GDM1 (cell line): Measurements from ENCODE around the gene SP6.

Source experiments
- DNase-seq: peaks from one replicate; lab custom pipeline; 2025; lab: John Stamatoyannopoulos, UW

The SP6 gene

GRCh38 chr17:47831003-47831933 lies 19.7 kb downstream of the SP6 start, which contains the start of the genes LRRC46 and MRPL10:
Gene LRRC46, plus strand, starts transcription at chr17:47831670. Its CDS starts 320 bp downstream, at chr17:47831990.
Gene MRPL10, minus strand, starts transcription at chr17:47831541. Its CDS starts 30 bp downstream, at chr17:47831511.
- peak; percentile 85 for DNase-seq

DNA sequence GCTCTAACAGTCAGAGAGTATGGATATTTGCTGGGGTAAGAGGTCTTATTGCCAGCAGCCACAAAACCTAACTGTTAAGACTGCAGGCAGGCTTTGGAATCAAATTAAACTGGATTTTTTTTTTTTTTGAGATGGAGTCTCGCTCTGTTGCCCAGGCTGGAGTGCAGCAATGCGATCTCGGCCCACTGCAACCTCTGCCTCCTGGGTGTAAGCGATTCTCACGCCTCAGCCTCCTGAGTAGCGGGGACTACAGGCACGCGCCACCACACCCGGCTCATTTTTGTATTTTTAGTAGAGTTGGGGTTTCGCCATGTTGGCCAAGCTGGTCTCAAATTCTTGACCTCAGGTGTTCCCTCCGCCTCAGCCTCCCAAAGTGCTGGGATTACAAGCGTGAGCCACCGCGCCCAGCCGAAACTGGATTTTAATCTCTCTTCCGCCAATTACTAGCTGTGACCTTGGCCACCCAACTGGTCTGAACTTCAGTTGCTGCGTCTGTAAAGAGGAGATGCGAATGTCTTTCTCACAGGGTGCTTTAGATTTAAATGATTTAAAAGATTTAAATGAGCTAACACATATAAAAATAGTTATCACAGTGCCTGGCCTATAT lies 20.5 kb downstream of the SP6 start:
- no peak for DNase-seq

DNA sequence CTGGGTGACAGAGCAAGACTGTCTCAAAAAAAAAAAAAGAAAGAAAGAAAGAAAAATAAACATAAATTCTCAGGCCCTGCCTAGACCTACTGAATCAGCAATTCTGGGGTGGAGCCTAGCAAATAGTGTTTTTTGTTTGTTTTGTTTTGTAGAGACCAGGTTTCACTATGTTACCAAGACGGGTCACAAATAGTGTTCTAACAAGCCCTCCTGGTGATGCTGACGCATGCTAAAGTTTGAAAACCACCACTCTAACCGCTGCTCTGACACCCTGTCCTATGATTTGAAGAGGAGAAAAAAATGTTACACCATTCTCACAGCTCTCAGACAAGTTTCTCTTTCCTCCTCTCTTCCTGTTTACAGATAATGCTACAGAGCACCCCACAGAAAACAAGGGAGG lies 21.1 kb downstream of the SP6 start:
- DNase-seq: no peak

DNA sequence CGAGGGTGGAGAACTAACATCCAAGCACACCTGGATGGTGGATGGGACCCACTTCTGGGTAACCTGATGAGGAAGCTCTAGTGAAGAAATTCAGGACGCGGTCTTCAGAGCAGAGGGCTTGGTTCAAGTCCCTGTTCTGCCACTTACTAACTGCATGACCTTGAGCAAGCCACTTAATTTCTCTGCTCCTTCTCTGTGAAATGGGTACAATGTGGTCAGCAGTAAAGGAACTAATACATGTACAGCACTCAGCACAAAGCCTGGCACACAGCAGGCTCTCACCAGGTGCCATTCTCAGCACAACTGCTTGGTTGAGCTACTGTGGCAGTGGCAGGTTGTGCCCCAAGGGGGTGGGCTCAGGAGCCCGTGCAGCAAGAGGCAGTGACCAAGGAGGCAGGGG lies 27.4 kb downstream of the SP6 start:
- DNase-seq: no peak

GRCh38 chr17:47822785-47823184 lies 28.2 kb downstream of the SP6 start:
- DNase-seq: no peak

- peak; percentile 80 for DNase-seq
Observed at GRCh38 chr17:47821424-47822391, 29.3 kb downstream of the SP6 start, which contains the start of gene OSBPL7. Gene OSBPL7, minus strand, starts transcription at chr17:47821794. Its CDS starts 1,516 bp downstream, at chr17:47820278.

GRCh38 chr17:47821031-47821423 lies 29.9 kb downstream of the SP6 start:
- DNase-seq: no peak

GRCh38 chr17:47820033-47820789 lies 30.8 kb downstream of the SP6 start:
- no peak for DNase-seq

DNA sequence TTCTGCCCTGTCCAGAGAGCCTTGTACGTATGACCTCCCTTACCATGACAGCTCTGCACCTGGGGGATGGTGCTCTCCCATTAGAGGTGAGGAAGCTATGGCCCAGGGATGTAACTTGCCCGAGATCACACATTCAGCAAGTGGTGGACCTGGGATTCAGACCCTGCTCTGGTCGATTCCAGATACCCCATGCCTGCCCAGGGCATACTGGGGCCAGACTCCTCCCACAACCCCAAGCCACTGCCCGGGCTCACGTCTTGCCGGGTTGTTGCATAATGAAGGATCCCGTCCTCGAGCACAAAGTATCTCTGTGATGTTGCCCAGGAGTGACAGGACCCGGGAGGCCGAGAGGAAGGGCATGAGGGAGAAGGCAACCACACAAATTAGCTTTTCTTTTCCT lies 31.5 kb downstream of the SP6 start:
- no peak for DNase-seq

DNA sequence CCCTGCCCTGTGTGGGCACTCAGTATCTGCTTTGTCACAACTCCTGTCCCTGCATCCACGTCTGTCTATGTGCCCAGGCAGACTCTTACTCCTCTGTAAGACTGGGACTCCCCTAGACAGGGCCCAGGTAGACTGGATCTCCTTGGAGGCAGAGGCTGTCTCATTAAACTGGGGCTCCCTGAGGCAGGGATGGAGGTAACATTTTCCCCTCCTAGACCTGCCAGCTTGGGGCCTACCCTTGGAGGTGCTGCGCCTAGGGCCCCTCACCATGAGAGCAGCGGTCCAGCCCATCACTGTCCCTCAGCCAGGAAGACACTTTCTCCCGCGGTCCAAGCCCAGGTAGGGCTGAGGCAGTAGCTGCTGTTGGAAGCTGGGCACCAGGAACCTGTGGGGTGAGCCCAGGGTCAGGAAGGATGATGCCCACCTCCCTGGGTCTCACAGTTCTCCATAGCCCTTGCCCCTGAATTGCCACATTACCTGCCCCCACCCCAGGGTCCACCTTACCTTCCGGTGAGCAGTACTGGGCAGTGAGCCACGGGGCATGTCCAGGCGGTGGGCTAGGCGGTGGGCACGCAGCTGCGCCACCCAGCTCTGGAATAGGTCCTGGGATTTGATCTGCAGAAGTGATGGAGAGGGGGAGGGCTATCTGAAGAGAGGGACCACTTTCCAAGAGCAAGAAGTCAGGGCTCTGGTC lies 32.8 kb downstream of the SP6 start:
- no peak for DNase-seq

DNA sequence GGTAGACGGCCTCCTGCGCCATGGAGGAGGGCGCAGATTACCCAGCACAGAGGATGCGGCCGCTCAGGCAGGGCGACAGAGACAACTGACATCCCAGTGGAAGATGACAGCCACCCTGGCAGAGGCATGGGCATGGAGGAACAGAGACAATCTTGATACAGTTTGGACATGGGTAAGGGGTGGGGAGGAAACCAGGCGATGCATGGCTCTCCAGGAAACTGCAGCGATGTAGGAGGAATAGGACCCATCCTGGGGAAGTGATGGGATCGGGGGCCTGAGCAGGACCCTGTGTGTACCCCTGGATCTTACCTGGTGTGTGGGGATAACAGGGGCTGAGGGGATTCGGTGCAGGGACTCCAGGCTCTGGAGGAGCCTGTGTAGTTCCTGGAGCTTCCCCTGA lies 34.0 kb downstream of the SP6 start:
- DNase-seq: no peak

GRCh38 chr17:47816111-47816735 lies 34.7 kb downstream of the SP6 start:
- no peak for DNase-seq

- DNase-seq: no peak
Observed at GRCh38 chr17:47815106-47815918, 35.7 kb downstream of the SP6 start.

DNA sequence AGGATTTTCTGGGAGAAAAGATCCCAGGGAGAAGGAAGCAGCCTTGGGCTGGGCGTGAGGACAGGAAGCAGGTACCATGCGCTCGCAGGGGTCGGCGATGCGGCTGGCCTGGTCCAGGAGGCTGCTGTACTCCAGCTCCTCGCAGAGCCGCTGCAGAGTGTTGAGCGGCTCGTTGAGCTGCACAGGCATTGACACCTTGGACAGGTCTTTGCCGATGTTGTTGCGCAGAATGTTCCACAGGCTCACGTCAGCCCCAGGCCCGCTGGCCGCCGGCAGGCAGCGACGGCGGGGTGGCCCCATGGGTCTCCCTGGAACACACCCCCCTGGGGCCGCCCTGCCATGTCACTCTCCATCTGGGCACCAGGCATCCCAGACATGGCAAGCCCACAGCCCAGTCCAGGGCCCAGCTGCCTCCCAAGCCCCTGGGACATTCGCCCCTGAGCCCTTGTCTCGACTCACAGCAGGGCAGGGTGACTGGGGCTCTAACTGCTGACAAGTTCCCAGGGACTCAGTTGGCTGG lies 37.4 kb downstream of the SP6 start:
- no peak for DNase-seq

DNA sequence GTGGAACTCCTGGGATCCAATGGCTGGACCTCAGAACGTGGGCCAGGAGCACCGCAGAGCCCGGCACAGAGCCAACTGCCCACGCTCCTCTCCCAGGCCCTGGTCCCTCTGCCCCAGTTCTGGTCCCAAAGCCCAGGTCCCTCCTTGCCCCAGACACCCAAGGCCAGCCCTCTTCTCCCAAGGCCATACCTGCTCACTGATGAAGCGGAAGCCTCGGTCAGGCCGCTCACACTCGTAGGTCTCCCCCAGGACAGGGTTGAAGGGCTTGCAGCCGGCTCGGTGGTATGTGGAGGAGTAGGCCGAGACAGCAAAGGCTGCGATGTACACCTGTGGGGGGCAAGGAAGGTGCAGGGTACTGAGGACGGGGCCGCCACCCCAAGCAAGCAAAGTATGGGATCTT lies 37.9 kb downstream of the SP6 start:
- DNase-seq: no peak

- DNase-seq: no peak
Observed at GRCh38 chr17:47812146-47812920, 38.6 kb downstream of the SP6 start.

DNA sequence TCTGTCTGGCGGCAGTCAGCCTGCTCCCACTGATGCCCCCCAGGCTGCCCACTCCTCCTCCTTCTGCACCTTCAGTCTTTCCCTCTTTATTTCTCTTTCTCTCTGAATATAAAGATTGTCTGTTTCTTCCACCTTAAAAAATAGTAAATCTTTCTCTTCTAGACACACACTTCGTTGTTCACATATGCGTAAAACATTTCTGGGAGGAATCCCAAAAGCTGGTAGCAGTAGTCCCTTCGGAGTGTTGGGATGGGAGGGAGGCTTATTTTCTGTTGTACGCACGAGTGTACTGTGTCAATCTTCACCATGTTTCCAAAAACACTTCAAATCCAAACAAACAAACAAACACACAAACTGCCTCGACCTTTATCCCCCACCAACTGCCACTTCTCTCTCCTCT lies 39.3 kb downstream of the SP6 start:
- no peak for DNase-seq
